NT2/D1 (cell line): ENCODE measurements around the gene APP.

ENCODE experiments used
- DNase-seq: peaks from one replicate; pipeline ENCODE4 v3.0.0-alpha.2; 2011; ENCODE audit warnings: low read depth, low spot score
- H3K27me3 ChIP-seq: 2 replicates; pipeline ENCODE4 v1.6.0; 2011; ENCODE audit warnings: mild to moderate bottlenecking; ENCODE audit not compliant: insufficient read length, insufficient read depth
- H3K36me3 ChIP-seq: 2 replicates; pipeline ENCODE4 v1.6.1; 2011; ENCODE audit warnings: mild to moderate bottlenecking, low read length, mixed read lengths; ENCODE audit not compliant: insufficient read depth, insufficient read length
- H3K4me1 ChIP-seq: 2 replicates; pipeline ENCODE4 v1.5.1; 2011; ENCODE audit not compliant: insufficient read depth, insufficient read length
- H3K4me3 ChIP-seq: 2 replicates; pipeline ENCODE4 v1.5.1; 2011; ENCODE audit warnings: low read depth; ENCODE audit not compliant: insufficient read length
- H3K9ac ChIP-seq: 2 replicates; pipeline ENCODE4 v1.6.0; 2011; ENCODE audit warnings: low read depth; ENCODE audit not compliant: insufficient read length
- H3K9me3 ChIP-seq: 2 replicates; pipeline ENCODE4 v1.5.1; 2011; ENCODE audit warnings: mild to moderate bottlenecking, low read length; ENCODE audit not compliant: insufficient read depth
- SUZ12 ChIP-seq: IDR thresholded peaks from 2 replicates; pipeline ENCODE4 v1.6.1; 2011; ENCODE audit not compliant: insufficient read length, insufficient read depth; ENCODE audit errors: extremely low read depth
- YY1 ChIP-seq: IDR thresholded peaks from 2 replicates; pipeline ENCODE4 v1.6.1; 2011; ENCODE audit not compliant: insufficient read length, insufficient read depth
- ZNF274 ChIP-seq: IDR thresholded peaks from 2 replicates; pipeline ENCODE4 v1.6.1; 2011; ENCODE audit warnings: mild to moderate bottlenecking, low read depth, low read length

The APP gene

GRCh38 chr21:25963181-25963580 is 207.4 kb downstream of the APP start:
- Histone ChIP-seq H3K9ac (no peak overlapping the region), H3K4me1 (no peaks in the 10 kb centered on the region), H3K9me3 (no peaks in the 10 kb centered on the region), H3K36me3 (peaks cover 33% of the 10 kb centered on the region), H3K4me3 (no peak overlapping the region), H3K27me3 (no peaks in the 10 kb centered on the region)
- TF ChIP-seq SUZ12 (no peak), YY1 (no peak), ZNF274 (no peak)
- DNase-seq, result no peak

- peak; percentile 87 for DNase-seq
- Histone ChIP-seq H3K4me1 (no peaks in the 10 kb centered on the region), H3K9ac (no peak overlapping the region), H3K9me3 (no peaks in the 10 kb centered on the region), H3K27me3 (no peaks in the 10 kb centered on the region), H3K4me3 (no peak overlapping the region), H3K36me3 (peaks cover 36% of the 10 kb centered on the region)
- TF ChIP-seq YY1, result no peak
Measured at GRCh38 chr21:25961042-25961441, 209.5 kb downstream of the APP start.

GRCh38 chr21:25960402-25960801 is 210.2 kb downstream of the APP start:
- no peak for TF ChIP-seq YY1
- TF ChIP-seq ZNF274, result no peak
- no peak for TF ChIP-seq SUZ12
- Histone ChIP-seq H3K36me3 (peaks cover 39% of the 10 kb centered on the region), H3K9me3 (no peaks in the 10 kb centered on the region), H3K27me3 (no peaks in the 10 kb centered on the region), H3K9ac (no peak overlapping the region), H3K4me1 (no peaks in the 10 kb centered on the region), H3K4me3 (no peak overlapping the region)
- DNase-seq, result peak; percentile 89

DNA sequence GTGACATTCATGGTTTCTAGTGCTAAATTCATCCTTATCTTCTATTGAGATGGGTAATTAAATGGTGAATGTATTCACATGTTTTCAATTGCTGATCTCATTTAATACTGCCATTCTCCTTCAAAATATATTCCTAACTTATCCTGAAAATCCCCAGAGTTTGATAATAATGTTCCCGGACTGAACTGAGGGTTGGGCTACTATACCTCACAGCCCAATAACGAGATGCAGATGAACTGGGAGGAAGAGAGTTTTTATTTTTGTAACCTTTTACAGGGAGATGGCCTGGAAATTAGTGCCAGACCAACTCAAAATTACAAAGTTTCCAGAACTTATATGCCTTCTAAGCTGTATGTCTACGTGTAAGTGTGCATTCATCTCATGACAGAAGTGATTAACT is 210.8 kb downstream of the APP start:
- Histone ChIP-seq H3K4me3 (no peak overlapping the region), H3K9me3 (no peaks in the 10 kb centered on the region), H3K4me1 (no peaks in the 10 kb centered on the region), H3K9ac (no peak overlapping the region), H3K36me3 (peaks cover 37% of the 10 kb centered on the region), H3K27me3 (no peaks in the 10 kb centered on the region)
- no peak for DNase-seq
- TF ChIP-seq SUZ12, result no peak
- TF ChIP-seq ZNF274, result no peak
- no peak for TF ChIP-seq YY1

DNA sequence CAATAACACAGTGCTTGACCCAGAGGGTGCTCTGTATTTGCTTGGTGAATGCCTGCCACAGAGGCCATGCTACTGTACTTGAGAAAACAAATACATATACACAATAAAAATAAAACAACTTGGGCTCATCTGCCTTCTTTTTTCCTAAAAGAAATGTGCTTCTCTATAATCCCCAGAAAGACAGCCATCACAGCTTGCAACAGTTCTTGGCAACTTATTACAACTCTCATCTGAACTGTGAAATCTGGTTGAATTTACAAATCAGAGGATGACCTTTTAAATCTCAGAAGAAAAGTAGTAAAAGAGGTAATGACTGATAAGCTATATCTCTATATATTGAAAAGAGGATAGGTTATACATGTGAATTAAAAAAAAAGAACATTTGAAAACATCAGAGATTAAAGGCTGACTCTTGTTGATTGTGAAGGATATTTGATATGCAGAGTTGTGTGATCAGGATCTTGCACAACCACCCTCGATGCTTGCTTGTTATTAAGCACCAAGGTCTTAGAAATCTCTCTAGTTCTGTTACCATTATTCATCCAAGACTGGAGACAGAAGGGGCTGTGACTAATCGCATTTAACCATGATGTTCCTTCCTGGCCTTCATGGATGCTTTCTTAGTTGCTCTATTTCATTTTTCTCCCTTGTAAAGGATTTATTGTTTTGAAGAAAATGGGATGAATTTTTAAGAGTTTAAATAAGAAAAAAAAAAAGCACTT is 213.4 kb downstream of the APP start:
- H3K36me3 ChIP-seq, result peaks cover 52% of the 10 kb centered on the region
- TF ChIP-seq ZNF274, result no peak
- no peak for TF ChIP-seq SUZ12
- TF ChIP-seq YY1, result no peak
- DNase-seq, result no peak

DNA sequence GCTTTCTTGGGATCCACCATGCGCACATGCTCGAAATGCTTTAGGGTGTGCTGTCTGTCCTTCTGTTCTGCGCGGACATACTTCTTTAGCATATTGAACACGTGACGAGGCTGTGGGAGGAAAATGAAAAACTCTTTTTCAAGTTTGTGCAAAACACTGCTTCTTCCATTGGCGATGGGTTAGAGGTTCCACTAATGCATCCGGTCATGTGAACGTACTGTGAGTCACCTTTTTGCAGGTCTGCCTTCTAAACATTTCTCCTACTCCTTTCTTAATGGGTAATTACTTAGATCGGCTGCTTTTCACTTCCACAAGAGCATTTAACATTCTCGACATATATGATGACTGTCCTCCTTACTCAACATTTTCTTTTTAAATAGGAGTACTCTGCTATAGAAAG is 214.9 kb downstream of the APP start:
- TF ChIP-seq SUZ12, result no peak
- no peak for TF ChIP-seq YY1
- no peak for TF ChIP-seq ZNF274
- no peaks in the 10 kb centered on the region for H3K9me3 ChIP-seq
- H3K27me3 ChIP-seq, result no peaks in the 10 kb centered on the region
- no peaks in the 10 kb centered on the region for H3K4me1 ChIP-seq
- H3K9ac ChIP-seq, result no peak overlapping the region
- peaks cover 57% of the 10 kb centered on the region for H3K36me3 ChIP-seq
- no peak for DNase-seq
- no peak overlapping the region for H3K4me3 ChIP-seq

More for the DNA sequence above, 213.4 kb downstream of the APP start:
- no peak overlapping the region for H3K9ac ChIP-seq
- H3K27me3 ChIP-seq, result no peaks in the 10 kb centered on the region
- H3K9me3 ChIP-seq, result no peaks in the 10 kb centered on the region
- H3K4me3 ChIP-seq, result no peak overlapping the region
- H3K4me1 ChIP-seq, result no peaks in the 10 kb centered on the region

GRCh38 chr21:25953659-25954058 is 216.9 kb downstream of the APP start:
- Histone ChIP-seq H3K4me3 (no peak overlapping the region), H3K36me3 (peaks cover 64% of the 10 kb centered on the region), H3K4me1 (no peaks in the 10 kb centered on the region), H3K9ac (no peak overlapping the region), H3K27me3 (no peaks in the 10 kb centered on the region), H3K9me3 (no peaks in the 10 kb centered on the region)
- DNase-seq, result no peak
- TF ChIP-seq YY1 (no peak), ZNF274 (no peak), SUZ12 (no peak)
